HG03135 (cell line): Measurements from ENCODE around the gene ANKRD6.

ENCODE experiments used
- ATAC-seq: cut with Tn5 transposase; IDR thresholded peaks from one replicate; pipeline ENCODE4 v1.9.1; 2021; ENCODE audit warnings: mild to moderate bottlenecking, moderate library complexity; ENCODE audit not compliant: unreplicated experiment

ANKRD6 gene

DNA sequence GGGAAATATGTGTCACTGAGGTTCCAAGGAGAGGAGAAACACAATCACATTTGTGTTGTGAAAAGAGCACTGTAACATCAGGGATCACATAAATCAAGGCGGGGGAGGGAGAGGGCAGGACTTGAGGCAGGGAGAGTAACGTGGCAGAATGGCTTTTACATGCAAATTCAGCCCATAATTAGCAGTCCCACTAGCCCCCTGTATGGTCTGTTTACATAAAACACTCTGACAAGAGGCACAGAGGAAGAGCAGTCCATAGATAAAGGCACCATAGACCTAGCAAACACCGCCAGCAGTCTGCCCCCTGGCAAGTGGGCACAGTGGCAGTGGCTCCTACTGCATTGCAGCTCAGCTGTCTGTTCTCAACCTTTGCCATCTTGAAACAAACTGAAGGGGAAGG lies 122.9 kb downstream of the ANKRD6 start:
- no peak for ATAC-seq

DNA sequence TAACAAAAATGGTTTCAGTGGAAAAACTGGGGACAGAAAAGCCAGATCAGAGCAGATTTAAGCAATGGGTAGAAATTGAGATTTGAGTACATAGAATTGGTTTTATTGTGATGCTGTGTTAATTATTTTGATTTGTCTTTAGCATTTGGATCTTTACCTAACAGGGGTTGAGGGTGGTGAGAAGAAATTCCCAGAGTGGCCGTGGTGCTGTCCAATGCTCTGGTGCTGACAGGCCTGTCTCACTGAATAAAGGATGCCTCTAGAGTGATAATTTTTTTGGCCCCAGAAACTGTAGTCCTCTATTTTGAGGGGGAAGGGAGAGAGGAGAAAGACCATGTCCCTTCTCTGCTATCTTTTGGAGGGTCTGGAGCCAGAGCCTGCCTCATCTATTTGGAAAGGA lies 126.5 kb downstream of the ANKRD6 start:
- ATAC-seq = no peak

DNA sequence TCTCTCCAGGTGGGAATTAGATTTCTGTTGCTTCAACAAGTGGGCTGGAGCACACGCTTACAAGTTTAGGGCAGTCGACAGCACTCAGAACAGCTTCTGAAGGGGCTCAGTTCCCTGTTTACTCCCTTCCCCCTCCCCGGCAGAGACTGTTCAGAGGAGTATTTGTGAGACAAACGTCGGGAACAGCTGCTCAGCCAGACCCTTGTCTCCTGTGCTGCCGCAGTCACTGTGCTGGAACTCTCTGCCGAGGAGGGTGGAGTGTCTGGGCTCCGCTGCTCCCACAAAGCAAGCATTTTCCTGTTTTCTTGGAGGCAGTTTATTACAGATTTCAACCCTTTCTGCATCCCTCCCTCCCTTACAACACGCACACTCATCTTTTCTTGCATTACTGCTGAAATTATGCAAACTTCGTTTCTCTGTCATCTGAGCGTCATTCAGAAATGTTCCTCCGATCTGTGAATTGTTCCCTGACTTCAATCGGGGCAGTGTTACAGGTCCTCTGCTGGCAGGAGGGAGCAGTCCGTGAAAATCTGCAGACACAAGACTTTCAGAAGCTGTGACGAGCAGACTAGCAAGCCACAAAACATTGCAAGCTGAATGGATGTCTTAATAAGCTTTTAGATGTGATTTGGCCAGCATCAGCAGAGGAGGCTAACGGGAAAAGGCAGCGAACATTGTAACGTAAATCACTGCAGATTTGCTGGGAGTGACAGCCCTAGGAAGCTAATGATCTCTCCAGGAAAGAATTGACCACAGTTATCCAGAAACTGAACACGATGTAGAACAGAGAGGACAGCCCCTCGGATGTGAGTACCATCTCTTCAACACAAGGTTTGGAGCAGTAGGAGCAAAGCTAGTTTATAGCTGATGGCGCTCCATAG lies 129.4 kb downstream of the ANKRD6 start:
- no peak for ATAC-seq

DNA sequence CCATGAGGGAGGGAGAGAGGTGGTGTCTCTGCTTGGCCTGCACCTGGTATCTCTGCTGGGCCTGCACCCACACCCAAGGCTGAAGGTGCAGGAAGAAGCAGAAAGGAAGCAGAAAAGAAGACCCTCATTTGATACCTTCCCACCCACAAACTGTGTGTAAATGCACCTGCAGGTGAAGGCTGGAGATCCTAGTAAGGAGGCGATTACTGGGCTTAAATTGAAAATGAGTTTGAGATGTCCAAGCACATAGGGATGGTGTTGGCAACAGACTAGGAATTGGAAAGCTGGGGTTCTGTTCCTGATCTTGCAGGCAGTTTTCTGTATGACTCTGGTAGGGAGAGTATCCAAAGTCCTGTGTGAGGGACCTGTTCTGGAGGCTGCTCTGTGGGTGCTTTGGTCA lies 130.9 kb downstream of the ANKRD6 start:
- ATAC-seq = no peak

DNA sequence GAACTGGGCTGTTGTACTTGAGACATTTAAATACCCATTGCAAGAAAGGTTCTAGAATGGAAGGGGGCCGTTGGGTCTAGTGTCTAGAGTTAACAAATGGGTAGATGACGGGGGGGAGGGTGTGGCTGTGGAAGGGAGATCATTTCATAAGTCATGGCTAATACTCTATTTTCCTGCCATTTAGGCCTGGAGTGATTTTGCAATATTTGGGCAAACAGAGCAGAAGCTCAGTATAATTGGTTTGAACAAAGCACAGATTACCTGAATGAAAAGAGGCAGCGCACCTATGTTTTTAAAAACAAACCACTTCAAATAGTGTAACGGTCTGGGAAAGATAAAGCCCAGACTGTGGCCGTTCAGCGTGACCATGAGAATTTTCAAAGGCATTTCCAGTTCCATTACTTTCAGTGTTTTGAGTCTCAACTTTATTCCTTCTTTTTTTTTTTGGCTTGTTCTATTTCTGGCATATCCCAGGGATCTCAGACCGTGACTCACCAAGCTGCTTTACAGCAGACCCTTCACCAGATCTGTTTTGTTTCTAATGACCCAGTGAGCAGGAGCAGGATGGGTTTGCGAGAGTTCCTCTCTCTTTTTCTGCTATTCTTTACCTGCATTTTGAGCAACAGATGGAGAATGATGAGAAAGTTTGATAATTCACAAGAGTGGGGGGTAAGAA lies 131.9 kb downstream of the ANKRD6 start:
- ATAC-seq = no peak

DNA sequence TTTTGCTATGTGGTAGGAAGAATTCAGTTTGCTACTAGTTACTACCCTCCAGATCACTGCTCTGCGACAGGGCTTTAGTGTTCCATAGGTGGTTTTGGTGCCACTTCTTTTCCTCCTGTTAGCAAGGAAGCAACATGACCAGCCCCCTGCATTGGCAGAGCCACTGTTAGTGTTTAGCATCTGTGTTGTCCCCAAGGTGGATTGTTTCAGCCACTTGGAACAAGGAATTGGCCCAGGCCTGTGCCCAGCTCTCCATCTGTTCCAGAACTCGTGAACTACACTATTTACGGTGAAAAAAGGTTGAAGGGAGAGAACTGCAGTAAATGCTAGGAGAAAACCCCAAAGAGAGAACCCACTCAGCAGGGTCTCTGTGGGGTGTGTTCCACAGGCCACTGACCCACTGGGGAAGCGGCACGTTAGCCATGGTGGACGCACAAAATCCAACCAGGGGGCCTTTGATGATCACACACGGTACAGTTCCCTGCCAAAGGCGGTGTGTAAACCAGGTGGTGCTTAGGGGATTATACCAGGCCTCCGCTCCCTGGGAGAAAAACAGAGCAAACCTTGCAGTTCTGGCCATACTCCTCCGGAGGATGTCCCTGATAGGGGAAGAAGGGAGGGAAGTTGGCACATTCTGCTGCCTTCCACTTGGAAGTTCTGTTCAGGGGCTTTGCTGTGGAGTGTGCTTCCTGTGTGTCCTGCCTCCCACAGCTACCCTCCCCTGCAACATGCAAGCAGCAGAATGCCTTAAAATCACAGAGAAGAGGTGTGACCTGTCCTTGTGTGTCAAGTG lies 133.3 kb downstream of the ANKRD6 start:
- ATAC-seq = no peak

DNA sequence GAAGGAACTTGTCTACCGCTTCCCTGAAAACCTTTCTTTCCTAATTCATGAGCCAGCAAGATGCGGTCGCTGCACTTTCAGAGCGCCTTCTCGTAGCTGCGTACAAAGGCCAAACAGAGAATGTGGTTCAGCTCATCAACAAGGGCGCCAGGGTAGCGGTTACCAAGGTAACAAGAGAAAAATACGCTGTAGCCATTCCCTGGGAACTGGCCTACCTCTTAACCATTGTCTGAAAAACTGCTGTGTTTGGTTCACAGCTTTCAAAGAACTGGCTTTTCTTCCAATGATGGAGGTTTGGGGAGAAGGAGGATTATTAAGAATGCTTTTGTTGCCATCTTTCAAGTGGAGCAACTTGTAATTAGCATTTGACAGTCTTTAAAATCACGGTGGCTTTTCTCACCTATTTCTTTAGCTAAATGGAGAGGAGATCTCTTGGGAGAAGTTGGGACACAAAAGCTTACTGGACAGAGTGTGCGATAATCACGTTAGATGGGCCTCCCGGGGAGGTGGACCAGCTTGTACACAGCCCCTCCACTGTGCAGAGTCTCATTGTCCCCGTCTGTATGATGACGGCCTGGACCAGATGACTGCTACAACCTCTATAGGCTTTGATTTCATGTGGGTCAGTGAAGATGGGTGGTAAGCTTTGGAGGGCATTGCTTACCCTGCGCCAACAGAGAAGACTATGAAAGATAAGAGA lies 134.1 kb downstream of the ANKRD6 start:
- ATAC-seq = no peak

DNA sequence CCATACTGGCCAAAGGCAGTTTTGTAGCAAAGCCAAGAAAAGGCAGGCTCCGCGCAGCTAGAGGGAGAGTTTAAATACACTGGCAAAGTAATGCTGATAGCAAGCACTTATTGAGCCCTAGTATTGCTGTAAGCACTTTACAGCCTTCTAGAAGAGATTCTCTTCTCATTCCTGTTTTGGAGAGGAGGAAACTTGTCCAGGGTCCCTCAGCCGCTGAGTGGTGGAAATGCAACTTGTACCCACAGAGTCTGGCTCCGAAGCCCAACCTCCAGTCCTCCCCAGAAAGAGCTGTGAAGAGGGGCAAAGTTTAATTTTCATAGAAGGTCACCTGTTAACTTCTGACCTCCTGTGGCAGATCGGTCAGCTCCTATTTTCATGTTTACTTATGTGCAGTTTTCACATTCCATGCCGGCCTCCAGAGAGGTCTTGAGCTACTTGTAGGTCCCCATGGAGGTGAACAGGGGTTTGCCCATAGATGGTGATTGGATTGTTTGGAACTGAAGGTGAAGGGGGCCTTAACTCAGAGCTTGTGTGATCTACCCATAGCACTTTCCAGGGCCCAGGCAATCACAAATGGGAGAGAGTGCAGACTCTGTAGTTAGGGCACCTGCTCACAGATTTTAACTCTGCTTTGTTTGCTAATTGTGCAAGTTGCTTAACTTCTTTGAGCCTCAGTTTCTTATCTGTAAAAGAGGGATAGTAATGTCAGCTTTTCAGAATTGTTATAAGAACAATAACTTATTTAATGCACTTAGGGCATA lies 134.9 kb downstream of the ANKRD6 start:
- ATAC-seq = no peak

DNA sequence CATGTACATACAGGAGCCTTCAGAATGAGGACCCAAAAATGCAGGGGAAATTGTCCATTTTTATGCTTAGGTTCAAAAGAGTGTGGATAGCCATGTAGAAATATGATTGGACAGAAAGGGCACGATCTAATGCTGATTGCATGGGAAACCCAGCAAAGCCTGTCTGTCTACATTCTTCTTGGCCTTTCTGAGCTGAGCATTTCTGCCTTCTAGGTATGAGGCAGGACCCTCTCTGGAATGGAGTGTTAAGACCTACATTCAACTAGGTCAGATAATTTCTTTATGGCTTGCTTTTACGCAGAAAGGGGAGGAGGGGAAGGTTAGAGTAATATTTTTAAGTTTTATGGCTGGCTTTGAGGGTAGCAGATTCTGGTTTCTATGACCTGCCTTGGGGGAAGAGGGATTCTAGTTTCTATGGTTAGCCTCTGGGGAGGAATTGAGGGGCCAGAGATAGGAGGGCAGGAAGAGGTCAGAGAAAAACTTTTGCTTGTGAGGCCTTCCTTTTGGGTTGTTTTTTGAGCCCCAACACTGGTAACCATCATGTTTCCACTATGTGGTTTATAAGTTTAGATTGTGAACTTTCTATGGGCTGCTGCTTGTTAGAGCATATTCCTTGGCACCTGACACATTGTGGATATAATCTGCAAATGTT lies 142.1 kb downstream of the ANKRD6 start:
- ATAC-seq = no peak

DNA sequence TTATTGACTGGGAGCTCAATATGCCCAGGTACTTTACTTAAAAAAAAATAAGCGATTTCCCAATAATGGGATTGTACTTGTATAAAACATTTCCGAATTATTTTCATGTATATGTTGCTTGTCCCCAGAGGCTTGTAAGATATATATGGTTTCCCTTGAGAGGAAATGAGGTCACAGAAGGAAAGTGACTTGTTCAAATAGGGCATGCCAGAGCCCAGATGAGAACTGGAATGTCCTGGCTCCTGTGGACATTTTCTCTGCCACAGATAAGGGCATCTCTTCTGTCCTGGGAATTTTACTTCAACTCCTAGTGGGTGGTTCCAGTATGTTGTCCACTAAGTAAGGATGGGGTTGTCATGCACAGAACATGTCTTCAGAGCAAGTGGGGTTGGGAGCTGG lies 142.6 kb downstream of the ANKRD6 start:
- ATAC-seq = no peak

DNA sequence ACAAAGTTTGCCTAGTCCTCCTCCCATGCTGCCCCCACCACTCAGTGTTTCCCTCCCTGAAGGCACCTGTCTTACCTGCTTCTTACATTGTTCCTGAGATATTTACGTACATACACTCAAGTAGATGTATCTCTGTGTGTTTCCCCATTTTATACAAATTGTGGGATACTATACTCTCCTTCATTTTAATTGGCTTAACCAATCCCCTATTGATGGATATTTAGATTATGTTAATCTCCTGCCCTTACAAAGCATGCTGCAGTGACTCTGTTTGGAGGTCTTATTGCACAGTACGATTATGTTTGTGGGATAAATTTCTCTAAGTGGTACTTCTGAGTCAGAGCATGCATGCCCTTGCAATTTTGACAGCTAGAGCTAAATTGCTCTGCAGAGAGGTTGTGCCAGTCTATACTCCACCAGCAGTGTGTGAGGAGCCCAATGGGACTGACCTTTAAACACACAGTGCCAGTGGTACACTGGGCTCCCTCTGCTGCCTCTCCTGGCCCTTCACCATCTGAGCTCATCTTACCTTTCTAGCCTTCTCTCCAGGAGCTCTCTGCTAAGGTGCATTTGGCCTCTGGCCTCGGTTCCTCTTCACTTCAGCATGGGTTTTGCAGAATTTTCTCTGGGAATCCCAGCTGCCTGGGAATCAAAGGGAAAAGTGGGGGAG lies 148.2 kb downstream of the ANKRD6 start:
- ATAC-seq = no peak

DNA sequence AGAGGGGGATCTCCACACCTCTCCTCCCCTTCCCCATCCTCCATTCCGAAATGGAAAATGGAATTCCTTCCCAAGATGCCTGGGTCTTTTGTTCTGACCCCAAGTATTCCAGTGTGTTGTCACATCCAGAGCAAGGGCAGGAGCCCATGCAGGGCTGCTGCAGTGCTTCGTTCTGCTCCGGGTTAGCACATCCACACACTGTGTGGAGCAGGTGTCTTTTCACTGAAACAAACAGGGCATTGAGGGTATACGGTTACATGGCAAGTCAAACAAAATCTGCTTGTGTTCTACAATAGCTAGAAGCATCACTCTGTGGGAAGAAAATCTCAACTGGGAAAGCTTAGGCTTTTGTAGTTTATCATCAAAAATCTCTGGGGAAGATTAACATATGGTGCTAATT lies 148.7 kb downstream of the ANKRD6 start:
- no peak for ATAC-seq

DNA sequence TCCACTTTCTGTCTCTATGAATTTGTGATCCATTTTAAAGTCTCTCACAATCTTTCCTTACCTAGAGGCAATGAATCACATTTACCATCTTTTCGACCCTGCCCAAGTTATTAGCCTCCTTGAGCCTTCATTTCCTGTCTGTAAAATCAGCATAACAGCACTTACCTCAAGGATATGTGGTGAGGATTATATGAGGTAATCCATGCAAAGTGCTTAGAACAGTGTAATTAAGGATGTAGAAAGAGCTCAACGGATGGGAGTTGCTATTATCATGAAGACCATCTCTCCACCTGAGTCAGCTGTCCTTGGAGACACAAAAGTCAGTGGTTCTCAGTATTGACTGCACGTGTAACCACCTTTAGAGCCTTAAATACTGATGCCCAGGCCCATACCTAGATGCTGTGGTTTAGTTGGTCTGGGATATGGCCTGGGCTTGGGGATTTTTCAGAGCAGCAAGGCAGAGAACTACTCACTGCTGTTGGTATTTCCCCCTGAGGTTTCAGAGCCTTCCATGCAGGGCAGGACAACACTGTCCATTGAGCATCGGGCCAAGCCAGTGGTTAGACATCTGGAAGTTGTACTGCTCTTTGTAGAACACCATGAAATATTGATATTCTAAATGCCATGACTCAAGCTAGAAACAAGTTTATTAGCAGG lies 149.8 kb downstream of the ANKRD6 start:
- no peak for ATAC-seq

DNA sequence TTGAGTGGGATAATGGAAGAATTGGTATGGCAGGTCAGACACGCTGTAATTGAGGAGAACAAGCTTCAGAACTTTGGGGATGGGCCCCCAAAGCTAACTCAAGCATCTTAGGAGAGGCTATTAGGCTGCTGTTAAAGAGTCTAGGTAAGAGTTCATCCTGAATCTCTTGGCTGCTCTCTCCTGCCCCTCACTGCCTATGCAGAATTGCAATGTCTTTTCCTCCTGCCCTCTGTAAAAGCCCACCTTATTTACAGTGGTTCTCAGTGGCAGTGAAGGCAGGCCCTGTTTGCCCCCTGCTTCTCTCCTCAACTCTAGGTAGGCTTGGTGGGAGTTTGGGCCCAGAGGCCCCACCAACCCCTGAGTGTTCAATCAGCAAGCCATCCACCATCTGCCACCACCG lies 150.6 kb downstream of the ANKRD6 start:
- no peak for ATAC-seq

DNA sequence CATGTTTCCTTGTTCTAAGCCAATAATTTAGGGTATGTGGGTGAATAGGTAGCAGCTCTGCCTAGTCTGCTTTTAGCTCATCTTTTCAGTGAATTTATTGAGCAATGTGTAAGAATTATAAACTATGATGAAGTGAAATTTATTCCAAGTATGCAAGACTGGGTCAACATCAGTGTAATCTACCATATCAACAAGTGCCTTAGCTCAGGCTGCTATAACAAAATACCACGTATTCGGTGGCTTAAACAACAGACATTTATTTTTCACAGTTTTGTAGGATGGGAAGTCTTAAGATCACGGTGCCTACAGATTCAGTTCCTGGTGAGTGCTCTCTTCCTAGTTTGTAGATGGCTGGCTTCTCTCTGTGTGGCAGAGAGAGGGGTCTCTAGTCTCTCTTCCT lies 151.6 kb downstream of the ANKRD6 start:
- no peak for ATAC-seq

DNA sequence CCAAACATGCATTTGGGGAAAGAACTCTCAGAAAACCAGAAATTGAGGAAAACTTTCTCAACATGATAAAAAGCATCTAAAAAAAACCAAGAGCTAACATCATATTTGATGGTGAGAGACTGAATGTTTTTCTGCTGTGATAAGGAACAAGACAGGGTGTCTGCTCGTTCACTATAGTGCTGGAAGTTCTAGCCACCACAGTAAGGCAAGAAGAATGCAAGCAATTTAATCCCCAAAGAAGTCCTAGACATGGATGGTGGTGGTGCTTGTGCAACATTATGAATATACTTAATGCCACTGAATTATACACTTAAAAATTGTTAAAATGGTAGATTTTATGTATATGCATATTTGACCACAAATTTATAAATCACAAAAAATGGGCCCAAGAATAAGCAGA lies 152.2 kb downstream of the ANKRD6 start:
- ATAC-seq = no peak

DNA sequence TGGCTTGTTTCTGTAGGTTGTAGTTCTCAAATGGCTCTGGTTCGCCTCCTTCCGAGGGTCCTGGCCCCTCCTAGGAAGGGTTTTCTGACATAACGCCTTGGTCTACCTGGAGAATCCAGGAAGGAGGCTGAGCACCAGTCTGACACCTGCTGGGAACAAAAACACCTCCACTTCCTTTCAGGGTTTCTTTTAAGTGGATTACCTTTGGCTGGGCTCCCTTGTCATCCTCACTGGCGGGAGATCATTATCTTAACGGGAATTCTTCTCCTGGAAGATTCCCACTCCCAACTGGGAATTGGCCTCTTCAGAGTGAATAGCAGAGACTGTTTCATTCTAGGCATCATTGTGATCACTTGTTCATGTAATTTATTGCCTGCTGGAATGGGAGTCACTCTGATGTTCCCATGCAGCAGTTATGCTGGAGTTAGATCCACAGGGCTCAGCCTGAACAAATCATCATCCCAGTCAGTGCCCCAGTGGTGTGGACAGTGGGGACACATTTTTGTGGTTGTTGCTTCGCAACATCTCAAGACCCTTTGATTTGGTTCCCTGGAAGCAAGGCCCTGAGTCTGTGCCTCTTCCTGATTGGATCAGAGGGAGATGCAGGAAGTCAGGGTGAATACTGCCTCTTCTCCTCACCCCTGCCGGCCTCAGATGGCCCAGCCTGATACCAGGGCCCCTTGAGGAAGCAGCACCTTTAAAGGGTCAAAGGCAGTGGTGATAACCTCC lies 156.5 kb downstream of the ANKRD6 start:
- ATAC-seq = no peak

DNA sequence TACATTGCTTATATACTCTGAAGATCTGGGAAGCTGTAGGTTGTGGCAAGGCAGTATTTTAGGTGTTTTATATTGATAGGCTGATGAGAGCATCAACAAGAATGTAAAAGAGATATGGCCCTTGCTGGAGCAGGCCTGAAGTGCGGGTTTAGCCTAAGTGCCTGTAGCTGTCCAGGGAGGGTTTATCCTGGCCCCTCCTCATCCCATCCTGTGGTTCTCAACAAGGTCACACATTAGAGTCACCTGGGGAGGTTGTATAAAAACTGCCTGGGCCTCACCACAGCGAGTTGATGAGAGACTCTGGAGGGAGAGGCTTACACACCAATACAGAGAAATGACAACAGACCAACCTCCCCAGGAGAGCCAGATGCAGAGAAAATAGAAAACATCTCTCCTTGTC lies 157.2 kb downstream of the ANKRD6 start:
- no peak for ATAC-seq
